Upper lobe of right lung (tissue), 1 donor: ENCODE results near the gene PLEKHA6. TPM values are rescaled to one million over a fixed set of nuclear protein-coding genes. Genes with fewer than 3 reads are reported as not detected.

Source experiments
- ATAC-seq: fragments of 200-7000 bp; cut with Tn5 transposase; one replicate; pipeline ENCODE4 v1.9.1; 2020; ENCODE audit warnings: mild to moderate bottlenecking, moderate library complexity
- DNase-seq: peaks from one replicate; pipeline ENCODE4 v3.0.0-alpha.2; 2020
- H3K27ac ChIP-seq: fragments of 200-600 bp; one replicate; pipeline ENCODE4 v1.8.0; 2022
- H3K27me3 ChIP-seq: fragments of 200-600 bp; one replicate; pipeline ENCODE4 v1.8.0; 2022; ENCODE audit warnings: mild to moderate bottlenecking
- H3K36me3 ChIP-seq: fragments of 200-600 bp; one replicate; pipeline ENCODE4 v1.8.0; 2022
- H3K4me1 ChIP-seq: fragments of 200-600 bp; one replicate; pipeline ENCODE4 v1.8.0; 2022
- H3K4me3 ChIP-seq: fragments of 200-600 bp; one replicate; pipeline ENCODE4 v1.8.0; 2022; ENCODE audit warnings: mild to moderate bottlenecking
- H3K9me3 ChIP-seq: fragments of 200-600 bp; one replicate; pipeline ENCODE4 v1.8.0; 2022
- intact Hi-C: fragments of 100-400 bp; cut with DNase I; formaldehyde crosslinking; loops from one replicate; pipeline ENCODE4 v1.11.0; 2022
- long read RNA-seq: library from polyadenylated mRNA; unstranded; transcript quantifications from one replicate; pipeline ENCODE4 v2.0.0, GENCODE V29; 2021
- total RNA-seq: library from RNA; stranded (reverse); fragmentation: NEBNext Ultra II Directional; extraction: Animal tissue kit (Norgen Biotek cat#: 25700); gene quantifications from one replicate; pipeline ENCODE4 v1.2.1, GENCODE V29; 2021
- TF ChIP-seq, protein P1 (sequence below): fragments of 200-600 bp; IDR thresholded peaks from one replicate; pipeline ENCODE4 v1.8.0; 2022; ENCODE audit warnings: antibody characterized with exemption
- donor health status: DM: no; HTN: yes; CAD: no; lungs with severe emphysema.

Gene PLEKHA6, protein sequence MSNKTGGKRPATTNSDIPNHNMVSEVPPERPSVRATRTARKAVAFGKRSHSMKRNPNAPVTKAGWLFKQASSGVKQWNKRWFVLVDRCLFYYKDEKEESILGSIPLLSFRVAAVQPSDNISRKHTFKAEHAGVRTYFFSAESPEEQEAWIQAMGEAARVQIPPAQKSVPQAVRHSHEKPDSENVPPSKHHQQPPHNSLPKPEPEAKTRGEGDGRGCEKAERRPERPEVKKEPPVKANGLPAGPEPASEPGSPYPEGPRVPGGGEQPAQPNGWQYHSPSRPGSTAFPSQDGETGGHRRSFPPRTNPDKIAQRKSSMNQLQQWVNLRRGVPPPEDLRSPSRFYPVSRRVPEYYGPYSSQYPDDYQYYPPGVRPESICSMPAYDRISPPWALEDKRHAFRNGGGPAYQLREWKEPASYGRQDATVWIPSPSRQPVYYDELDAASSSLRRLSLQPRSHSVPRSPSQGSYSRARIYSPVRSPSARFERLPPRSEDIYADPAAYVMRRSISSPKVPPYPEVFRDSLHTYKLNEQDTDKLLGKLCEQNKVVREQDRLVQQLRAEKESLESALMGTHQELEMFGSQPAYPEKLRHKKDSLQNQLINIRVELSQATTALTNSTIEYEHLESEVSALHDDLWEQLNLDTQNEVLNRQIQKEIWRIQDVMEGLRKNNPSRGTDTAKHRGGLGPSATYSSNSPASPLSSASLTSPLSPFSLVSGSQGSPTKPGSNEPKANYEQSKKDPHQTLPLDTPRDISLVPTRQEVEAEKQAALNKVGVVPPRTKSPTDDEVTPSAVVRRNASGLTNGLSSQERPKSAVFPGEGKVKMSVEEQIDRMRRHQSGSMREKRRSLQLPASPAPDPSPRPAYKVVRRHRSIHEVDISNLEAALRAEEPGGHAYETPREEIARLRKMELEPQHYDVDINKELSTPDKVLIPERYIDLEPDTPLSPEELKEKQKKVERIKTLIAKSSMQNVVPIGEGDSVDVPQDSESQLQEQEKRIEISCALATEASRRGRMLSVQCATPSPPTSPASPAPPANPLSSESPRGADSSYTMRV
- 7.1 TPM for total RNA-seq
- long read RNA-seq, partial matches to known transcripts = 1 of 5 reads
- long read RNA-seq, other reads (novel, unspliced or antisense) = 4 of 5 reads

DNA sequence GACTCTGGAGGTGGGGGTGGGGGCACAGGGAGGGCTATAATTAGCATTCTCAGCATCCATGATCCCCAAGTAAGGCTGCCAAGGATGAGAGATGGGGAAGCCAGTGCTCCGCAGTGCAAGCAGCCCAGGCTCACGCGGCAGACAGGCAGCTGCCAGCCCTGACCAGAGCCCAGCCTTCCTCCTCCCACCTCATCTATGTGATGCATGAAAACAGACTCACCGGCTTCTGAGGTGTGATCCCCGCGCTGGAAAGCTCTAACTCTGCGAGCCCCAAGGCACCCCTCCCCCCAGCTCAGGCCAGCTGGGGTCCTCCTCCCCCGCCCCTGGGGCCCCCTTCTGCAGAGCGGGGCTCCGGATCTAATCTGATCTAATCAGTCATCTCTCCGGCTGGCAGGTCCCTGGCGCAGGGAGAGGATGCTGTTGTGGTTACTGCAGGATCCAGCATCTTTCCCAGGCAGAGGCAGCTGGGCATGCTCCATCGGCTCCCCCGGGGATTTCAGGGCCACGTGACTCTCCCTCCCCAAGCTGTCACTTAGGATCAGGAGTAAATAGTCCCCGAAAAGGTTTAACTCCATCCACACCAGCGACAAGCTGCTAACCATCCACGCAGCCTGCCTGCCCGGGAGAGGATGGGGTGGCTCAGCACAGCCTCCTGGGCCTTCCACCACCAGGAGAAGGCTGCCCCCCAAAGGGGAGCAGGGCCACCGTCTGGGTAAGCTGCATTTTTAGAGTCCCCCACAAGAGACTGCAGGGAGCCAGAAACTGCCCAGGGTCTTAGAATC, at the start of gene PLEKHA6:
Gene PLEKHA6, minus strand, starts transcription at position 456 of the 782 bp plus-strand sequence. CDS start 86,202 bp downstream, outside the sequence.
- intact Hi-C loops = loop anchor here (5.0 to 10.0 kb wide), 3 partner anchors 105 to 195 kb away; partner anchors contain the start of genes GOLT1A and REN
- TF ChIP-seq, protein P1, sequence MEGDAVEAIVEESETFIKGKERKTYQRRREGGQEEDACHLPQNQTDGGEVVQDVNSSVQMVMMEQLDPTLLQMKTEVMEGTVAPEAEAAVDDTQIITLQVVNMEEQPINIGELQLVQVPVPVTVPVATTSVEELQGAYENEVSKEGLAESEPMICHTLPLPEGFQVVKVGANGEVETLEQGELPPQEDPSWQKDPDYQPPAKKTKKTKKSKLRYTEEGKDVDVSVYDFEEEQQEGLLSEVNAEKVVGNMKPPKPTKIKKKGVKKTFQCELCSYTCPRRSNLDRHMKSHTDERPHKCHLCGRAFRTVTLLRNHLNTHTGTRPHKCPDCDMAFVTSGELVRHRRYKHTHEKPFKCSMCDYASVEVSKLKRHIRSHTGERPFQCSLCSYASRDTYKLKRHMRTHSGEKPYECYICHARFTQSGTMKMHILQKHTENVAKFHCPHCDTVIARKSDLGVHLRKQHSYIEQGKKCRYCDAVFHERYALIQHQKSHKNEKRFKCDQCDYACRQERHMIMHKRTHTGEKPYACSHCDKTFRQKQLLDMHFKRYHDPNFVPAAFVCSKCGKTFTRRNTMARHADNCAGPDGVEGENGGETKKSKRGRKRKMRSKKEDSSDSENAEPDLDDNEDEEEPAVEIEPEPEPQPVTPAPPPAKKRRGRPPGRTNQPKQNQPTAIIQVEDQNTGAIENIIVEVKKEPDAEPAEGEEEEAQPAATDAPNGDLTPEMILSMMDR = peak; percentile 17
- DNase-seq (no peak), ATAC-seq (no peak)
- no peaks in the 10 kb centered on the region for H3K9me3 ChIP-seq
- no peak within 1 kb of the TSS for H3K27ac ChIP-seq
- H3K27me3 ChIP-seq = no peaks in the 10 kb centered on the region
- H3K4me3 ChIP-seq = no peak within 1 kb of the TSS
- H3K36me3 ChIP-seq = no peaks in the 10 kb centered on the region
- peaks cover 19% of the 10 kb centered on the region for H3K4me1 ChIP-seq

DNA sequence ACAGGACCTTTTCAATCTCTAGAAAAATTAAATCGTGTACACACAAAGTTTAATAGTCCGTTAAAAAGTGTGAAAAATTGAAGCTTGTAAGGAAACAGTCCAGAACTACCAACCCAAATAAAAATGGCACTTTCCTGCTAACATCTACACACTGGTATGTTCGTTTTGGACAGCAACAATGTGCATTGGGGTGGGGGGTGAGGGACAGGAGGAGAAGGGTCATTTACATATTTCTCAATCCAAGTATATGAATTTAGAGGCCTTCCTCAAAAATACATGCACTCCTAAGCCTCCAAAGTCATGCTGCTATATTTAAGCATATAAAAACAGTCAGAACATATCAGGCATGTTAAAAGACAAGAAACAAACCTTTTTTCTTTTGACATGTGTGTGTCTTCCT, 49.4 kb upstream of the PLEKHA6 start:
- Histone ChIP-seq H3K36me3 (peaks cover 32% of the 10 kb centered on the region), H3K4me3 (peak overlapping the region; percentile 90), H3K9me3 (no peaks in the 10 kb centered on the region), H3K4me1 (peaks cover 26% of the 10 kb centered on the region), H3K27me3 (no peaks in the 10 kb centered on the region), H3K27ac (peak overlapping the region; percentile 99)
- intact Hi-C loops = no loop called here
- DNase-seq (no peak), ATAC-seq (no peak)
- TF ChIP-seq, protein P1 = no peak

DNA sequence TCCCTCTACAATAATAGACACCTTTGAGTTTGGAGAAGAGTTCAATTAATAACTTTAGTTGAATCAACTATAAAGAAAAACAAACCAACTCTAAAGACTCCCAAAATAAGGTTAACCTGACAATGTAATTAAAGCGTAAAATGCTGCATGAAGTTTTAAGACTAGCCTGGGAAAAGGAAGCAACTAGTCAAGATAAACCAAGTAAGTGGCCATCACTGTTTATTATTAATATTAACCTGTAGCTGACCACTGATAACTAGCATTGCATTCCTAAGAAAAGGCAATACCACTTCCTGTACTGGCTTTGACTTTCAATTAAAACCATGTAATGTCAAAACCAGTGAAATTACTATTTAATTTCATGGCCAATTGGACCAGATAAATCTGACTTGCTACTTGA, 48.9 kb upstream of the PLEKHA6 start:
- intact Hi-C loops = no loop called here
- peaks cover 37% of the 10 kb centered on the region for H3K36me3 ChIP-seq

DNA sequence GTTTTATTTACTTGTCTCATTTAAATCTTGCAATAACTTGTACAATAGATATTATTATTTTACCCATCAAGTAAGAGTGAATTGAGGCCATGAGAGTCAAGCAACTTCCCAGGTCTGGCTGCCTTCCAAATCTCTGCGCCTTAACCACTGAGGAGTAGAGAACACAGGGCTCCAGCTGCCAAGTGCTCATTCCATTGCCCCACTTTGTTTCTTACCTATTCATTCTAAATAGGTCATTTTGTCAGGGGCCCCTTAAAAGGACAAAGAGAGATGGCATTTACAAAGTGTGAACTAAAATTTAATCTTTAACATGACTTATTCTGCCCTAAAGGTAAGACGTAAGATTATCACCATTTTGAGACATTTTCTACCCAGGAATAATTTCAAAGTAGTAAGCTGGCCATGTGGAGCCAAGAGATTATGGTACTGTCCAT, 48.4 kb upstream of the PLEKHA6 start:
- TF ChIP-seq, protein P1 = no peak
- intact Hi-C loops = no loop called here
- ATAC-seq (no peak), DNase-seq (peak; percentile 76)
- H3K27ac ChIP-seq = peak overlapping the region; percentile 9
- H3K9me3 ChIP-seq = no peaks in the 10 kb centered on the region
- peak overlapping the region; percentile 90 for H3K4me3 ChIP-seq
- H3K4me1 ChIP-seq = peaks cover 26% of the 10 kb centered on the region
- peaks cover 42% of the 10 kb centered on the region for H3K36me3 ChIP-seq
- H3K27me3 ChIP-seq = no peaks in the 10 kb centered on the region

More for the DNA sequence above, 48.9 kb upstream of the PLEKHA6 start:
- DNase-seq (no peak), ATAC-seq (no peak)
- peaks cover 26% of the 10 kb centered on the region for H3K4me1 ChIP-seq
- H3K4me3 ChIP-seq = peak overlapping the region; percentile 90
- no peaks in the 10 kb centered on the region for H3K9me3 ChIP-seq
- H3K27ac ChIP-seq = peak overlapping the region; percentile 99
- TF ChIP-seq, protein P1 = no peak
- H3K27me3 ChIP-seq = no peaks in the 10 kb centered on the region
